Stimulated activated CD4-positive, alpha-beta T cell treated with anti-CD3 and anti-CD28 coated beads, Interleukin-4, amount 100 ng/mL, for 1 hour (primary cell): Measurements from ENCODE around the gene TIGD1.

Experiments
- DNase-seq: peaks from one replicate; pipeline ENCODE4 v3.0.0-alpha.2; 2020

TIGD1 gene

DNA sequence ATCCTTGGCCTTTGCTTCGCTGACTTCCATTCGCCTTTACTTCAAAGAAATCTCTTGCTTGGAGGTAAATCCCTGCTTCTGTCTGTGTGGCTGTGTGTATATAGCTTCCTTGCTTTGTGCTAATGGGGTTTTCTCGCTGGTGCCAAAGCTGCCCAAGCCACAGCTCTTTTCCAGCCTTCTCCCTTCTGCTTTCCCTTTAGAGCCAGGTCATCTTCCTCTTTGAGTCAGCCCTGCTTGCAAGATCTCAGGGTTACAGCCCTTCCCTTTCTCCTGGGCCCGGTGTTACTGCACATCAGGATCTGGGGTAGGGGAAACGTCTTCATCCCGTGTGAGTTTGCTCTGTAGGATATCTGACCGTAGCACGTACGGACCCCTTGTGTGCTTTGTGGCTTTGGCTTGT, 19.2 kb upstream of the TIGD1 start:
- no peak for DNase-seq

DNA sequence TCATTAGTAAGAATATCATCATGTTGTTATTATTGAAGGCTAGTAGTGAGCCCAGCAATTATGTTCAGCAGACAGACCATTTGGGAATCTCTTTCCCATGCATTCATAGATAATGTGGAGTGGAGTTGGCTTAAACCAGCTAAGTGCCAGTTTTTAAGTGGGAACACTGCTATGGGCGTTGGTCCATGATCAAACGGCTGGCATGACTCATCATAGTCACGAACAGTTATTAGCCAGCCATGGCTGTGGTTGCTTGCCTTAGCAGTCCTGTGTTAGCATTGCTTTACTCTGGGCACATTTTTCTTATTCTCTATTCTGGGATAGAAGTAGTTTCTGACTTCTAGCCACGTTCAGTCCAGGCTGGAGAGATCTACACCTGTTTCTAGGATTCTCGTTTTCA, 17.8 kb upstream of the TIGD1 start:
- DNase-seq: no peak

DNA sequence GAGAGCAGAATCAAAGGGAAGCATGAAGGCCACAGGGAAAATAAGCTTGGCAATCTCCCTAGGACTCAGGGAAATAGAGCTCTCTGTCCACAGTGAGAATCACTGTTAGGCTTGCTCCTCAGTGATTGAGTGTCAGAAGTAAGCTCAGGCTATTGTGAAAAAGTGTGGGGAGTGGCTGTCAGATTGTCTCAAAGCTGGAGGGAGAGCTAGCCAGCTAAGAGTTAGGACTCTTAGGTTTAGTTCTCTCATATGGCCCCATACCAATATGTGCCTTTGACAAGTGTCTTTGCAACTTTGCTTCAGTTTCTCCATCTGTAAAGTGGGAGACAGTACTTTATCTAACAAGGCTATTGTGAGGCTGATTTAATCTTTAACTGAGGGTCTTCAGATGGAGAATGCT, 17.4 kb upstream of the TIGD1 start:
- no peak for DNase-seq

DNA sequence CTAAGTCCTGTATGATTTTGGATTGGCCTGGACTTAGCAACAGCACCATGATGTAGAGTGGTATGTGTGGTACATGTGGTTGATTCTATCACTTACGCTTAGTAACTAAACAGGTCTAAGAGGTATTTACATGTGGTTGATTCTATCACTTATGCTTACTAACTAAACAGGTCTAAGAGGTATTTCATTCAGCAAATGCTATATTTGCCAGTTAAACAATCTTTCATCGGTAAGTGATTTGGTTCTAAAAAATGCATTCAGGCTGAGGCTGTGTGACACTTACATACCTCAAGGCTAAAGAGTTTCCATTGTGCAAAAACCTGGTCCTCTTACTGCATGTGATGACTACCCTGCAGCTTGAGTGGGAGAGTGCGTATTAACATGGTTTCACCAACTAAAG, 13.2 kb upstream of the TIGD1 start:
- DNase-seq: no peak

DNA sequence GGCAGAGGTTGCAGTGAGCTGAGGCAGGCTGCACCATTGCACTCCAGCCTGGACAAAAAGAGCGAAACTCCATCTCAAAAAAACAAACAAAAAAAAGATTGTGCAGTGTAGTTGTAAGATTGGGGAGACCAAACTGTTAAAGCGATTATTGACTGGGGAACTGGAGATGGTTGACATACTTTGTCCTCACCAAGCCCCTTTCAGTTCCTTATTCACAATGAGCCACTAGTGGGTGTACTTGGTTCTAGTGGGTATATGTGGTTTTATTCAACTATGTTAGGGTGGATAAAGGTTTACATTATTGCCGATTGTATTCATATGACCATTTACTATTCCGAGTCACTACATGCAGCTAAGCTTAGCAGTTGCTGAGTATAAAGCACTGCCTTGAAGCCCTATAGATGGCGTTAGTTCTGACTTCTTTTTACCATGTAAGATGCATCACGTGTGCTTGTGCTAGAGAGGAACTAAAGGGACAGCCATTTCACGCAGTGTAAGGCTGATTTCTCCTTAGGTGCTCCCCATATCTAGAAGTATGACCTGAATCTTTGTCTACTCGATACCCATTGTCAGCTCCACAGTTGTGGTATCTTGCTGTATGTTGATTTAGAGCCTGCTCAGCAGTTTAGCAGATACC, 12.3 kb upstream of the TIGD1 start:
- no peak for DNase-seq

DNA sequence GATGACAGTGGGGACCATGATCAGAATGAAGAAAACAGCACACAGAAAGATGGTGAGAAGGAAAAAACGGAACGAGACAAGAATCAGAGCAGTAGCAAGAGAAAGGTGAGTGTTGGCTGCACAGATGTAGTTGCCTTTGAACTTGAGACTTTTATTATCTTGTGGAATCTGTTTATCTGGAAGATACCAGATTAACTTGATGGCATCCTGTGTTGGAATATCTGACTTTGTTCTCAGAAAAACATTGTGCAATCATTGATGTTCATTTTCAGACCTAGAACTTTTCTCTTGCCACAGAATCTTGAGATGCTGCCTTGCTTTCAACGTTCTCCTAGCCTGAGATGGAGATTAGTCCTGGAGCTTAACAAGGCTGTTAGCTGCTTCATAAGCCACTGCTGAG, 6.1 kb upstream of the TIGD1 start:
- no peak for DNase-seq

DNA sequence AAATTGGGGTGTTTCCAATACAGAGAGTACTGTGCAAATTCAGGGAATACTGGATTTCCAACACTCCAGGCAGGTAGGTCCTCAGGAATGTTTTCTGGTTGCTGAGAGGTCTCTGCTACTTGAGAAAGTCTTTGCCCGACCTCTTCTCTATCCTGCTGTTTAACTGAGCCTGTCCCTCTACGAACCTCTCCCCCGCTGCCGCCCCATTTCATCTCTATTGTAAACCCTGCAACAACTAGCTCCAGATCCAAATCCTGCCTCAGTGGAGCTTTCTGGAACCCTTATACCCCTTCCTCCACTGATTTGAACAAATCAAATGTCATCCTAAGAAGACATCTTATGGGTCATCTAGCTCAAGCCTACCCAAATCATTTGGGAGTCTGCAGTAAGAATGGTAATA, 1.4 kb upstream of the TIGD1 start:
- no peak for DNase-seq

DNA sequence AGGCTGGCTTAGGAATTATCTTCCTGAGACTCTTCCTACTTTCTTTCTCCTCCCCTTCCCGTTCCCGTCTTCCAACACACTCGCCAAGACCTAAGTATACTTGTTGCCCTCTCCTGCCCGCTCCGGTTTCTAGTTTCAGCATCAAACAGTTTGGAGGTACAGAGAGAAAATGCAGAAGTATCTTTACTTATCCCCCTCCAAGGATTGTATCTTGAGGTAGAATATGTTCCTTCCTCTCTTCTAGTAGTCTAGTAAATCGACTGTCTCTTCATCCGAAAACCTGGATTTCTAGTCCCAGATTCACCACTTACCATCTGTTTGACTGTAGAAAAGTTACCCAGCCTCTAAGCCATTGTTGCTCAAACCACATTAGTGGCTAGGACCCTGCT, 887 bp upstream of the TIGD1 start:
- no peak for DNase-seq

DNA sequence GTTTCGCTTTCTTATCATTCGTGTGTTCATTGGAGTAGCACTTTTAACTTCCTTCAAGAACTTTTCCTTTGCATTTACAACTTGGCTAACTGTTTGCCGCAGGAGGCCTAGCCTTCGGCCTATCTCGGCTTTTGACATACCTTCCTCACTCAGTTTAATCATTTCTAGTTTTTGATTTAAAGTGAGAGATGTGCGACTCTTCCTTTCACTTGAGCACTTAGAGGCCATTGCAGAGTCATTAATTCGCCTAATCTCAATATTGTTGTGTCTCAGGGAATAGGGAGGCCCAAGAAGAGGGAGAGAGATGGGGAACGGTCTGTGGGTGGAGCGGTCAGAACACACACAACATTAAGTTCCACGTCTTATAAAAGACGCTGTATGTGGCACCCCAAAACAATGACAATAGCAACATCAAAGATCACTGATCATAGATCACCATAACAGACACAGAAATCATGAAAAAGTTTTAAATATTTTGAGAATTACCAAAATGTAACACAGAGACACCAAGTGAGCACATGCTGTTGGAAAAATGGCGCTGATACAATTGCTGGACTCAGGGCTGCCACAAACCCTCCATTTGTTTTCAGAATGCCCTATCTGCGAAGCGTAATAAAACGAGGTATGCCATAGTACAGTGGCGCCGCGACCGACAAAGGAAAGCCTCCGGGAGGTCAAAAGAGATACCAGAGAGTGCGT, 553 bp downstream of the TIGD1 start:
- no peak for DNase-seq

DNA sequence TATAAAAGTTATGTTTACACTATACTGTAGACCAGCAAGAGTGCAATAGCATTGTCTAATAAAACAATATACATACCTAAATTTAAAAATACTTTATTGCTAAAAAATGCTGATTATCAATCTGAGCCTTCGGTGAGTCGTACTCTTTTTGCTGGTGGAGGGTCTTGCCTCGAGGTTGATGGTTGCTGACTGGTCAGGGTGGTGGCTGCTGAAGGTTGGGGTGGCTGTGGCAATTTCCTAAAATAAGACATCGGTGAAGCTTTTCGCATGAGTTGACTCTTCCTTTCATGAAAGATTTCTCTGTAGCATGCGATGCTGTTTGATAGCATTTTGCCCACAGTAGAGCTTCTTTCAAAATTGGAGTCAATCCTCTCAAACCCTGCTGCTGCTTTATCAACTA, 2.4 kb downstream of the TIGD1 start:
- DNase-seq: no peak

DNA sequence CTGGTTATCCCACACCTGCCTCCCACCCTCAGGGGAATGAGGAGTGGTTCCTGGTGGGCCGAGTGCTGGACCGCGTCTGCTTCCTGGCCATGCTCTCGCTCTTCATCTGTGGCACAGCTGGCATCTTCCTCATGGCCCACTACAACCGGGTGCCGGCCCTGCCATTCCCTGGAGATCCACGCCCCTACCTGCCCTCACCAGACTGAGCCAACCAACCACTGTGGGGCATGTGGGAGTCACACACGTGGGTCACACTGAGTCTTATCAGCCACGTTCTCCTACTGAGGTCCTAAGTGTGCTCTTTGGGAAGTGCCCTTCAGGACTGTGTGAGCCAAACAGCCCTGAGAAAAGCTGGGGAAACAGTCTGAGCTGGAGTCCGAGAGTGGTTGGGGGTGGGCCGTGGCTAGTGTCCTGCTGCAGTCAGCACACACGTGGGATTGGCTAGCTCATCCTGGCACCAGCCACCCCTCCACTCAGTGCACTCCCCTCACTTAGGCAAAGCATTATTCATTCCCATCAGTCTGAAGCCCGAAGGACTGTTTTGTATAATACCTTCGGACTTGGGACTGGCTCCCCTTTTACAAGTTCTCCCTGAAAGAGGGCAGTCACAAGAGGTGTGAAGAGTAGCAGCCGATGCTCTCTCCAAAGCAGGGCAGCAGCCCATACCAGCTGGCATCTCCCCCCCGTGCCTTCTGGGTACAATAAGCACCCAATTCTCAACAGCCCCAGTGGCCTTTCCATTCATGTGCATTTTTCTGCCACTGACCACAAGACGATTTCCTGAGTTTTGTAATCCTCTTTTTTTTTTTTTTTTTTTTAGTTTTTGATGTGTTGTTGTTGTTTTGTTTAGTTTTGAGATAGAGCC, 4.6 kb downstream of the TIGD1 start:
- no peak for DNase-seq

DNA sequence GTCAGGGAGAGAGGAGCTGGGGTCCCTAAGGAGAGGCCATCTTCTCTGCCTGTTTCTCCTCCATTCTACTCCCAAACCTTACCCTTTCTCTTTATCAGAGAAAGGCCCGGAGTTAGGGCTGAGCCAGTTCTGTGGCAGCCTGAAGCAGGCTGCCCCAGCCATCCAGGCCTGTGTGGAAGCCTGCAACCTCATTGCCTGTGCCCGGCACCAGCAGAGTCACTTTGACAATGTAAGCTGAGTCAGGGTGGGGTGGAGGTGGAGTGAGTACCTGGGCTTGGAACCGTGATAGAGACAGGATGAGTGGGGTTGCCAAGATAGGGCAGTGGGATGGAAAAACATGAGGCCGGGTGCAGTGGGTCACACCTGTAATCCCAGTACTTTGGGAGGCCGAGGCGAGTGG, 5.7 kb downstream of the TIGD1 start:
- DNase-seq: no peak

DNA sequence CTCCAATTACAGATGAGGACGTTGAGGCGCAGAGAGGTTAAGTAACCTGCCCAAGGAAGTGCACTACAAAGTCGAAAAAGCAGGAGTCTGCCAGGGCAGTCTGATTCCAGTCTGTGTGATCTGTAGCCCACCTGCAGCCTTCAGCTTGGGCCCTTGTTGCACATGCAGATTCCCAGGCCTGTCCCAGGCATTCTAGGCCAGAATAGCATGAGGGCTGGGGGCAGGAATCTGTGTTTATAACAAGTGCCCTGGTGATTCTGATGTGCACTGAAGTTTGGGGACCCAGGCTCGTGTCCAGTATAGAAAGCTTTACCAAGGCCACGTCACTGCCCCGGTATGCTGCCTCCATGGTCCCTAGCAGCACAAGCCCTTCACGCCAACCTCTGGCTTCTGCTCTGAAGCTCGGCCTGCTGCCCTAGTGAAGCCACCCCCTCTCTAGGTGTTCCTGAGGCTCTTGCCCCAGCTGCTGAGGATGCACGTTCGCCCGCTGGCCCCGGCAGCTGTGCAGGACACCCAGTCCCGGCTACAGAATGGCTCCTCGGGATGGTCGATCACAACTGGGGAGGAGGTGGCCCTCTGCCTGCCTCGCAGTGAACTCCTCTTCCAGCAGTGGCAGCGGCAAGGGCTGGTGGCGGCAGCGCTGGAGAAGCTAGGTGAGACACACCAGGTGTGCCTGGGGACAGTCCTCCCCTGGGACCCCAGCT, 6.3 kb downstream of the TIGD1 start:
- no peak for DNase-seq

DNA sequence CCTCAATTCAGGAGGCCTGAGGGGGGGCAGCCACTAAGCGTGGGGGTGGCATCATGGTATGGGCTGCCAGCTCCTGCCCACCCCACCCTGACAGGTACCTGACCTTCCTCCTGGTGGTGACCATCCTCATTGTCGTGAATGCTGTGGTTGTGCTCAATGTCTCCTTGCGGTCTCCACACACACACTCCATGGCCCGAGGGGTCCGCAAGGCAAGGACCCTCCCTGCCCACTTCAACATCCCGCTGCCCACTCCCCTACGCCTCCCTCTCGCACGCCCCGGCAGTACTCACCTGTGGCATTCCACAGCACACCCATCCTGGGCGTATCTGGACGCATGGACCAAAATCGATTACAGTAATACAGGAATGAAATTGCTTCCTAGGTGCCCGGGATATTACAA, 6.9 kb downstream of the TIGD1 start:
- no peak for DNase-seq

DNA sequence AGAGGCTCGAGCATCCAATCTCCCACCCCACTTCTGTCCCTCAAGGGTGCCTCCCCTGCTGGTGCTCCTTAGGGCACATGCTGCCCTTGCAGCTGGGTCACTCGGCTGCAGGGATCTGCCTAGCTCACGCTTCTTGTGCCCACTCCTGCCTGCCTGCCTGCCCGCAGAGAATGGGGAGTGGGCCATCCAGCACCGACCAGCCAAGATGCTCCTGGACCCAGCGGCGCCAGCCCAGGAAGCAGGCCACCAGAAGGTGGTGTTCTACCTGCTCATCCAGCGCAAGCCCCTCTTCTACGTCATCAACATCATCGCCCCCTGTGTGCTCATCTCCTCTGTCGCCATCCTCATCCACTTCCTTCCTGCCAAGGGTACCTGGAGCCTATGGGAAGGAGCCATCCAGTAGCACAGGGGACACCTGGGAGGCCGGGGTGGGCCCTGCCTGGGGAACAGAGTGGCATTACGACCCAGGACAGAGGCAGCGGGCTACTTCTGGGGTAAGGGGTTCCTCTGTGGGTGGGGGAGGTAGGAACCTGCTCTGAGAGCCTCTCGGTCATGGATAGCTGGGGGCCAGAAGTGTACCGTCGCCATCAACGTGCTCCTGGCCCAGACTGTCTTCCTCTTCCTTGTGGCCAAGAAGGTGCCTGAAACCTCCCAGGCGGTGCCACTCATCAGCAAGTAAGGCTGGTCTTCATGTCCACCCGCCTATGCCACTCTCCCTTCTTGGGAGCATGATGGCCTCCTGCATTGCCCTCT, 7.5 kb downstream of the TIGD1 start:
- no peak for DNase-seq

DNA sequence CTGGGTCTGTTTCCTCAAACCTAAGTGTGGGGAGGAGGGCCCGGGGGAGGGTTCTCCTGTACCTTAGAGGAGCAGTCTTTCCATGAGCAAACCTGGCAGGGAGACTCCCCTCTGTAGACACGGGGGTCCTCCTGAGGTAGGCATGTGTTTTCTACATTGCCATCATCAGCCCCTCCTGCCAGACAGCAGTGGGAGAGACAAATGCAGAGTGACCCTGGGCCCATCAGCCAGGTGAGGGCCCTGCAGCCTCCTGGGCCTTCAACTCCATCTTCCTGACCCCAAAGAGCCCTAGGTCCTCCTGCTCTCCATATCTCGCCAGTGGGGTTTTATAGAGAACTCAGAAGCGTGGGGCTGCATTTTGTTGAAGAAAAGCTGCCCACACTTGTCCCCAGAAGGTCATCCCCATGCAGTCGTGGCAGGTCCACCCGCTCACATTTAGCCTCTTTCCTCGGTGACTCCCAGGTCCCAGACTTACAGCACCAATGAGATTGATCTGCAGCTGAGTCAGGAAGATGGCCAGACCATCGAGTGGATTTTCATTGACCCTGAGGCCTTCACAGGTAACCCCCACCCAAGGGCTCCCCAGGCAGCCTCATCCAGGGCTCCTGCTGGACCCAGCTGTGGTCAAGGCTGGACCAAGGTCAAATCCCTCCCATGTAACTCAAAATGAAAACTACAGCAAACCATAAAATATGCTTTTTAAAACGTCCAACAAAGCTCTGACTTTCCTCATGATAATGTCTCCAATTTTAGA, 8.2 kb downstream of the TIGD1 start:
- DNase-seq: no peak

DNA sequence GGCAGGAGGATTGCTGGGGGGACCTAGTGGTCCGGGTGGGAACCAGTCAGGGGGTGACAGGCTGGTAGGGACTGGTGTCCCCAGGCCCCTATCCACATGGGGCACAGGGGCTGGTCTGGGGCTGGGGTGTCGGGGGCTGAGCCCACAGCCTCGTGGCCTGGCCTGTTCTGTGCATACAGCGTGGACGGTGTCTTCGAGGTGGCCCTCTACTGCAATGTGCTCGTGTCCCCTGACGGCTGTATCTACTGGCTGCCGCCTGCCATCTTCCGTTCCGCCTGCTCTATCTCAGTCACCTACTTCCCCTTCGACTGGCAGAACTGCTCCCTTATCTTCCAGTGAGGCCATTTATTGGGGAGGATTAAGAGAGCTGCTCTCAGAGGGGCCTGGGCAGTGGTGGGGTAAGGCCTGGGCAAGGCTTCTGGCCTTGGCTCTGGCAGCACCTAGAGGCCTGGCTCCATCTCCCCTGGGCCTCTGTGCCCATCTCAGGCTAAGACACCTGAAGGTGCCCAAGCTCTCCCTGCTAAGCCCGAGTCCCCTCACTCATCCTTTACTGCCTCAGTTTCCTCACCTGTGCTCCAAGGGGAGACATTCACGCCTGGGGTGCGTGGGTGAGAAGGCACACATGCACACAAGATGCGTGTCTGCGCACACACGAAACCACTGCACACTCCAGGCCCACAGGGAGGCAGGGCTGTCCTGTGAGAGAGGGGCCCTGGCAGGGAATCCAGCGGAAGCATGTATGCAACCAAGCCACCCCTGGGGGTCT, 9.0 kb downstream of the TIGD1 start:
- DNase-seq: no peak

DNA sequence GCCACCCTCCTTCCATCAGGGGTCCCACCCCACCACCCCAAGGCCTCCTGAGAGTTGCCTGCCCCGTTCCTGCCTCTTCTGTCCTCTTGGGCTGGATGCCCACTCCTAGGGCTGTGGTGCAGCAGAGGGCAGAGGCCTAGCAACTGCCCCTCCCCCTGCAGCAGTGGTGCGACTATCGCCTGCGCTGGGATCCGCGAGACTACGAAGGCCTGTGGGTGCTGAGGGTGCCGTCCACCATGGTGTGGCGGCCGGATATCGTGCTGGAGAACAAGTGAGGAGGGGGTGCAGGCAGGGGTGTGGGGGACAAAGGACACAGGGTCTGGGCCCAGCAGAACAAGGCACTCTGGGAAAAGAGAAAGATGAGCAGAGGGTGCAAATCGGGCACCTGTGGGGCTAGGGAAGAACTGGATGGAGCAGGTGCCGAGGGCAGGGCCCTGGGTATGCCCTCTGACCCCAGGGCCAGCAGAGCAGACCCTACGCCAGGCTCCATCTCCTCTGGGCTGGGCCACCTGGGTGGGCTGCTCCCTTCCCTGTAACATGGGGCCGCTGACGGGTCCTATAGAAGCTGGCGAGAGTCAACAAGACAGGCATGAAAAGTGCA, 9.8 kb downstream of the TIGD1 start:
- no peak for DNase-seq

DNA sequence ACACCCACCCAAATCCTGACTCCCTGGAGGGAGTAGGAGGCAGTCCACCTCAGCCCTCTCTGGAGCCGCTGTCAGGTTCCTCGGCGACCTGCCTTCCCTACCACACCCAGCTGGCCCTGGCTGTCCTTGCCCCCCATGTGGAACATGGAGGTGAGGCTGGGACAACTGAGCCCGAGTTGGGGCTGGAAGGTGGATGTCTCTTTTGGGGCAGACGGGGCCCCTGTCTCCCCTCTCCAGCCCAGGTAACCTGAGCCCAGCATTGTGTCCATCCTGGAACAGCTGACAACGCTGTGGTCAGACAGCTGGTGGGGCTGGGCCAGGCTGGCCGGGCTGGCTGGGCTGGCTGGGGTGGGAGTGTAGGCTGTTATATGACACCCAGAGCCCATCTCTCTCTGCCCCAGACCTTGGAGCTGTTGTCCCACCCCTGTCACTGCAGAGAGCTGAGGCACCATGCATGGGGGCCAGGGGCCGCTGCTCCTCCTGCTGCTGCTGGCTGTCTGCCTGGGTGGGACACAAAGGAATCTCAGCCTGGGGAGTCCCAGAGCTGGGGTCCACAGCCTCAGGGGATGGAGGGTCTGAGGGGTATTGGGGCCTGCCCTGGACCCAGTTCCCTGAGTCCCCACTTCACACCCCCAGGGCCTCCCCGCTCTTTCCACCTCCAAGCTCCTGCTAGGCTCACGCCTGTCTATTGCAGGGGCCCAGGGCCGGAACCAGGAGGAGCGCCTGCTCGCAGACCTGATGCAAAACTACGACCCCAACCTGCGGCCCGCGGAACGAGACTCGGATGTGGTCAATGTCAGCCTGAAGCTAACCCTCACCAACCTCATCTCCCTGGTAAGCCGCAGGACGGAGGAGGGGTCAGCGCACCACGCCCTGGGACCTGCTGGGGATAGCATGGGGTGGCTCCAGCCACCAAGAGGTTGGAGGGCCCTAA, 10.8 kb downstream of the TIGD1 start, which contains the start of gene CHRNG:
Gene CHRNG, plus strand, starts transcription at position 395 of the 934 bp plus-strand sequence. Its CDS starts 56 bp downstream, at position 451.
- no peak for DNase-seq
